HepG2 (cell line): ENCODE measurements around the gene ZBTB46. TPM values are rescaled to one million over a fixed set of nuclear protein-coding genes. Genes with fewer than 3 reads are reported as not detected.

Source experiments
- ARID2 ChIP-seq: sonication (generic); formaldehyde crosslinking; IDR thresholded peaks from 2 replicates; pipeline ENCODE4 v1.8.1; 2022; ENCODE audit warnings: mild to moderate bottlenecking, missing genetic modification reagents, borderline replicate concordance
- BATF2 ChIP-seq: sonication (generic); formaldehyde crosslinking; IDR thresholded peaks from 2 replicates; pipeline ENCODE4 v1.8.0; 2022; ENCODE audit warnings: mild to moderate bottlenecking, missing genetic modification reagents, moderate library complexity
- CENPBD1 ChIP-seq: sonication (generic); formaldehyde crosslinking; IDR thresholded peaks from 2 replicates; pipeline ENCODE4 v1.8.0; 2022; ENCODE audit warnings: missing genetic modification reagents, low read depth, mild to moderate bottlenecking, borderline replicate concordance
- CREB1 ChIP-seq, 2 experiments: fragments of 450-650 bp in 1 of 2; IDR thresholded peaks; 2 replicates each; pipeline ENCODE4 v1.6.1; 2016 to 2017; ENCODE audit warnings: control low read depth in 1 of 2, mild to moderate bottlenecking in 1 of 2, missing compliant biosample characterization in 1 of 2, missing genetic modification characterization in 1 of 2
- FOXA3 ChIP-seq: IDR thresholded peaks from 2 replicates; pipeline ENCODE4 v1.6.1; 2016; ENCODE audit warnings: missing genetic modification reagents, missing compliant biosample characterization
- MYPOP ChIP-seq: sonication (generic); formaldehyde crosslinking; IDR thresholded peaks from 2 replicates; pipeline ENCODE4 v1.8.1; 2023; ENCODE audit warnings: mild to moderate bottlenecking, moderate library complexity, missing genetic modification reagents
- NFE2 ChIP-seq: sonication (generic); formaldehyde crosslinking; IDR thresholded peaks from 2 replicates; pipeline ENCODE4 v1.4.0; 2020; ENCODE audit warnings: missing genetic modification reagents
- PLRG1 ChIP-seq: fragments of 450-650 bp; conservative IDR thresholded peaks from 2 replicates; pipeline ENCODE4 v1.6.1; 2016
- POGZ ChIP-seq: sonication (generic); formaldehyde crosslinking; IDR thresholded peaks from 2 replicates; pipeline ENCODE4 v1.4.0; 2020; ENCODE audit warnings: mild to moderate bottlenecking, missing genetic modification reagents
- POLR2A ChIP-seq, 2 experiments: IDR thresholded peaks; 2 replicates each; pipeline ENCODE4 v1.6.1; 2011; ENCODE audit warnings: low read depth in 2 of 2, low read length in 2 of 2, mild to moderate bottlenecking in 1 of 2, moderate library complexity in 1 of 2; ENCODE audit not compliant: insufficient read depth in 1 of 2
- REXO4 ChIP-seq: sonication (generic); formaldehyde crosslinking; IDR thresholded peaks from 2 replicates; pipeline ENCODE4 v1.8.0; 2022; ENCODE audit warnings: missing genetic modification reagents, mild to moderate bottlenecking, borderline replicate concordance
- SP1 ChIP-seq, 2 experiments: fragments of 450-650 bp in 1 of 2; sonication (generic) in 1 of 2; formaldehyde crosslinking in 1 of 2; IDR thresholded peaks; 2 replicates each; pipeline versions ENCODE4 v1.4.0 to v1.6.1; 2016 to 2020; ENCODE audit warnings: missing genetic modification reagents in 1 of 2
- SRSF4 ChIP-seq: fragments of 200-400 bp; formaldehyde crosslinking; IDR thresholded peaks from one replicate; pipeline ENCODE4 v1.6.1; 2018; ENCODE audit warnings: mild to moderate bottlenecking, low read depth, low read length, moderate library complexity; ENCODE audit not compliant: poor library complexity, severe bottlenecking
- SYNCRIP ChIP-seq: fragments of 200-400 bp; formaldehyde crosslinking; IDR thresholded peaks from 2 replicates; pipeline ENCODE4 v1.6.1; 2018; ENCODE audit warnings: mild to moderate bottlenecking, low read depth, low read length; ENCODE audit not compliant: insufficient read depth
- THRA ChIP-seq: sonication (generic); formaldehyde crosslinking; IDR thresholded peaks from 2 replicates; pipeline ENCODE4 v1.4.0; 2020; ENCODE audit warnings: missing genetic modification reagents, borderline replicate concordance
- U2AF1 ChIP-seq: fragments of 200-400 bp; formaldehyde crosslinking; optimal IDR thresholded peaks from 2 replicates; pipeline ENCODE3; 2017; ENCODE audit warnings: mild to moderate bottlenecking, low read depth, low read length
- ZBTB46 ChIP-seq: sonication (generic); formaldehyde crosslinking; IDR thresholded peaks from 2 replicates; pipeline ENCODE4 v1.4.0; 2020; ENCODE audit warnings: mild to moderate bottlenecking, missing genetic modification reagents, borderline replicate concordance
- ZKSCAN8 ChIP-seq: IDR thresholded peaks from 2 replicates; pipeline ENCODE4 v1.6.1; 2016; ENCODE audit warnings: borderline replicate concordance, missing genetic modification reagents, missing compliant biosample characterization
- ZNF263 ChIP-seq: sonication (generic); formaldehyde crosslinking; IDR thresholded peaks from 2 replicates; pipeline ENCODE4 v1.4.0; 2020; ENCODE audit warnings: missing genetic modification reagents
- ZNF567 ChIP-seq: sonication (generic); formaldehyde crosslinking; IDR thresholded peaks from 2 replicates; pipeline ENCODE4 v1.8.1; 2023; ENCODE audit warnings: mild to moderate bottlenecking, missing genetic modification reagents, borderline replicate concordance
- ZNF614 ChIP-seq: IDR thresholded peaks from 2 replicates; pipeline ENCODE4 v1.6.1; 2018; ENCODE audit warnings: missing biosample characterization, missing genetic modification reagents, inconsistent platforms, borderline replicate concordance
- ZNF7 ChIP-seq: IDR thresholded peaks from 2 replicates; pipeline ENCODE4 v1.6.1; 2016; ENCODE audit warnings: missing biosample characterization, missing genetic modification reagents
- polyA plus RNA-seq, 8 experiments: library from polyadenylated mRNA; depleted of rRNA in 3 of 8; stranded (reverse) in 7 of 8; unstranded in 1 of 8; fragments of >200 nt; fragmentation: Illumina TruSeq in 4 of 8; extraction: Trizol in 4 of 8; gene quantifications; 2 replicates each; pipeline versions ENCODE4 v1.2.1 to v1.2.3, GENCODE V29; 2011 to 2016; ENCODE audit warnings: low read depth in 4 of 8, missing spikeins in 1 of 8, mixed read lengths in 1 of 8; ENCODE audit not compliant: insufficient read depth in 1 of 8
- total RNA-seq, 5 experiments: library from RNA; depleted of rRNA; stranded (reverse); fragments of >200 nt; fragmentation: Illumina TruSeq; extraction: Trizol; gene quantifications; 2 replicates each; pipeline ENCODE4 v1.2.3, GENCODE V29; 2016; ENCODE audit warnings: low read depth in 1 of 5

Gene ZBTB46
- total and polyA plus RNA-seq, 2 of the 13 experiments (the other 11 are each of a cell fraction or from before 2014, with no cell fraction given), result 1.6 to 13.5 TPM

GRCh38 chr20:63707558-63708300 lies 123.3 kb downstream of the ZBTB46 start, which contains the start of the genes ARFRP1 and ZGPAT (continued):
- TF ChIP-seq REXO4 (0 out of 2 replicates have a peak, but pooled peaks have one; percentile 15), ZBTB46 (CRISPR knock-in tag) (no peak), THRA (peak; percentile 98), ARID2 (CRISPR knock-in tag) (peak; percentile 97), CREB1 (IDR thresholded peaks at IDR 0.05) (peak; percentile 22; the same call in 1 of the 2 replicates), CREB1 (CRISPR knock-in tag; IDR thresholded peaks at IDR 0.05) (no peak), ZNF263 (CRISPR knock-in tag) (peak; percentile 79), SYNCRIP (no peak), CENPBD1 (CRISPR knock-in tag) (no peak; the same call in 1 of the 2 replicates), POGZ (peak; percentile 93), BATF2 (CRISPR knock-in tag) (peak; percentile 79), MYPOP (peak; percentile 80; the same call in 1 of the 2 replicates), ZNF614 (CRISPR knock-in tag) (peak; percentile 49; the same call in 1 of the 2 replicates), SRSF4 (no peak), ZKSCAN8 (CRISPR knock-in tag) (peak; percentile 50; the same call in 1 of the 2 replicates), U2AF1 (no peak), FOXA3 (CRISPR knock-in tag) (peak; percentile 83), SP1 (IDR thresholded peaks at IDR 0.05) (no peak), SP1 (CRISPR knock-in tag; IDR thresholded peaks at IDR 0.05) (peak; percentile 68), NFE2 (CRISPR knock-in tag) (no peak), PLRG1 (no peak), POLR2A (IDR thresholded peaks at IDR 0.05; ENCODE audit: insufficient read depth in 1 of 2, low read depth in 2 of 2, low read length in 2 of 2) (peak in 1 of 2 experiments; percentile 28; a peak in 1 of 4 replicates), ZNF7 (CRISPR knock-in tag) (no peak), ZNF567 (CRISPR knock-in tag) (peak; percentile 93)
